Smooth muscle cell (in vitro differentiated cells): ENCODE results near the gene PLAAT5. TPM values are rescaled to one million over a fixed set of nuclear protein-coding genes. Genes with fewer than 3 reads are reported as not detected.

Experiments
- DNase-seq: peaks from one replicate; lab custom pipeline; 2025; ENCODE audit not compliant: unreplicated experiment; lab: John Stamatoyannopoulos, UW
- H2AFZ ChIP-seq: fragments of 200-600 bp; sonication (generic); 2 replicates; pipeline ENCODE4 v1.6.0; 2016; ENCODE audit warnings: antibody characterized with exemption, low read depth, mild to moderate bottlenecking
- H3F3A ChIP-seq: fragments of 200-600 bp; sonication (generic); 2 replicates; pipeline ENCODE4 v1.6.0; 2017; ENCODE audit warnings: antibody characterized with exemption, low read depth
- H3K27ac ChIP-seq: fragments of 200-600 bp; sonication (generic); 2 replicates; pipeline ENCODE4 v1.5.1; 2016; ENCODE audit warnings: low read depth, mild to moderate bottlenecking
- H3K27me3 ChIP-seq: fragments of 200-600 bp; sonication (generic); 2 replicates; pipeline ENCODE4 v1.6.1; 2016; ENCODE audit warnings: low read depth, mild to moderate bottlenecking
- H3K36me3 ChIP-seq: fragments of 200-600 bp; sonication (generic); 2 replicates; pipeline ENCODE4 v1.5.1; 2016; ENCODE audit warnings: low read depth
- H3K4me1 ChIP-seq: fragments of 200-600 bp; sonication (generic); 2 replicates; pipeline ENCODE4 v1.5.1; 2016; ENCODE audit warnings: low read depth
- H3K4me2 ChIP-seq: fragments of 200-600 bp; sonication (generic); 2 replicates; pipeline ENCODE4 v1.6.0; 2016; ENCODE audit warnings: mild to moderate bottlenecking
- H3K4me3 ChIP-seq: fragments of 200-600 bp; sonication (generic); 2 replicates; pipeline ENCODE4 v1.5.1; 2016; ENCODE audit warnings: mild to moderate bottlenecking
- H3K79me2 ChIP-seq: fragments of 200-600 bp; sonication (generic); 2 replicates; pipeline ENCODE4 v1.6.0; 2016; ENCODE audit warnings: low read depth, mild to moderate bottlenecking
- H3K9ac ChIP-seq: fragments of 200-600 bp; sonication (generic); 2 replicates; pipeline ENCODE4 v1.6.0; 2016; ENCODE audit warnings: low read depth
- H3K9me3 ChIP-seq: fragments of 200-600 bp; sonication (generic); replicated peaks from 2 replicates; pipeline ENCODE4 v1.5.1; 2016; ENCODE audit warnings: low read depth
- H4K20me1 ChIP-seq: fragments of 200-600 bp; sonication (generic); 2 replicates; pipeline ENCODE4 v1.6.0; 2016; ENCODE audit warnings: low read depth
- WGBS: methylation state at CpG from one replicate; pipeline ENCODE4 v1.1.7; 2016; ENCODE audit warnings: low lambda C conversion rate; 5-methylcytosine and 5-hydroxymethylcytosine counted together
- polyA plus RNA-seq: library from polyadenylated mRNA; unstranded; fragments of >200 nt; fragmentation: Nextera tagmentation; extraction: Ambion mirVana; gene quantifications from 2 replicates; pipeline ENCODE4 v1.2.1, GENCODE V29; 2016
- total RNA-seq: library from RNA; depleted of rRNA; stranded (reverse); fragments of >200 nt; gene quantifications from 2 replicates; pipeline ENCODE4 v1.2.3, GENCODE V29; 2014
- TF ChIP-seq, protein P1 (sequence below): fragments of 200-600 bp; sonication (generic); IDR thresholded peaks from 2 replicates; pipeline ENCODE4 v1.5.1; 2017; ENCODE audit warnings: borderline replicate concordance, mild to moderate bottlenecking, antibody characterized with exemption; ENCODE audit not compliant: insufficient read depth, poor library complexity, severe bottlenecking

Gene PLAAT5
- total and polyA plus RNA-seq, 2 experiments from 2014 or later, result 0.04 TPM; not detected in 1

DNA sequence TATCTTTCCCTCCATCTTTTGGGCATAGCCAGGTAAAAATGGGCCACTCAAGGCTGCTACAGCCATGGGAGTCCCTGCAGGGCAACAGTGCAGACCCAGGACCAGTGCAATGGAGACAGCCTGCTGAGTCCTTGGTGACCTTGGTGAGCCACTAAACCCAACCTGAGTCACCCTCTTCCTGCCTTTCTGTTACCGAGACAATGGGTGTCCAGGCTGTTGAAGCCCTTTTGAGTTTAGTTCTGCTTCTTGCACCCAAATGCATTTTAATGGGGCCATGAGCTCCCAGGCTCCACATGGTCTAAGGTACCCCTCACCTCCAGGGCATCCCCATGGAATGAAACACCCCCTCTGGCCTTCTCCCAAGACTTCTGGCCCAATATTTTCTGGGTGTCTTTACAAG is 44.8 kb upstream of the PLAAT5 start:
- Histone ChIP-seq H3K79me2 (no peaks in the 10 kb centered on the region), H3K9me3 (no peaks in the 10 kb centered on the region), H3K4me3 (no peak overlapping the region), H3K4me2 (no peak overlapping the region), H3K9ac (no peak overlapping the region), H3K27ac (no peak overlapping the region), H3K27me3 (no peaks in the 10 kb centered on the region), H3K36me3 (no peaks in the 10 kb centered on the region), H2AFZ (no peak overlapping the region), H3K4me1 (peaks cover 8% of the 10 kb centered on the region), H3F3A (no peaks in the 10 kb centered on the region), H4K20me1 (no peaks in the 10 kb centered on the region)
- DNase-seq, result no peak
- 95% methylated on average over 1 of the region's 1 CpG for WGBS
- TF ChIP-seq, protein P1, sequence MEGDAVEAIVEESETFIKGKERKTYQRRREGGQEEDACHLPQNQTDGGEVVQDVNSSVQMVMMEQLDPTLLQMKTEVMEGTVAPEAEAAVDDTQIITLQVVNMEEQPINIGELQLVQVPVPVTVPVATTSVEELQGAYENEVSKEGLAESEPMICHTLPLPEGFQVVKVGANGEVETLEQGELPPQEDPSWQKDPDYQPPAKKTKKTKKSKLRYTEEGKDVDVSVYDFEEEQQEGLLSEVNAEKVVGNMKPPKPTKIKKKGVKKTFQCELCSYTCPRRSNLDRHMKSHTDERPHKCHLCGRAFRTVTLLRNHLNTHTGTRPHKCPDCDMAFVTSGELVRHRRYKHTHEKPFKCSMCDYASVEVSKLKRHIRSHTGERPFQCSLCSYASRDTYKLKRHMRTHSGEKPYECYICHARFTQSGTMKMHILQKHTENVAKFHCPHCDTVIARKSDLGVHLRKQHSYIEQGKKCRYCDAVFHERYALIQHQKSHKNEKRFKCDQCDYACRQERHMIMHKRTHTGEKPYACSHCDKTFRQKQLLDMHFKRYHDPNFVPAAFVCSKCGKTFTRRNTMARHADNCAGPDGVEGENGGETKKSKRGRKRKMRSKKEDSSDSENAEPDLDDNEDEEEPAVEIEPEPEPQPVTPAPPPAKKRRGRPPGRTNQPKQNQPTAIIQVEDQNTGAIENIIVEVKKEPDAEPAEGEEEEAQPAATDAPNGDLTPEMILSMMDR, result no peak

DNA sequence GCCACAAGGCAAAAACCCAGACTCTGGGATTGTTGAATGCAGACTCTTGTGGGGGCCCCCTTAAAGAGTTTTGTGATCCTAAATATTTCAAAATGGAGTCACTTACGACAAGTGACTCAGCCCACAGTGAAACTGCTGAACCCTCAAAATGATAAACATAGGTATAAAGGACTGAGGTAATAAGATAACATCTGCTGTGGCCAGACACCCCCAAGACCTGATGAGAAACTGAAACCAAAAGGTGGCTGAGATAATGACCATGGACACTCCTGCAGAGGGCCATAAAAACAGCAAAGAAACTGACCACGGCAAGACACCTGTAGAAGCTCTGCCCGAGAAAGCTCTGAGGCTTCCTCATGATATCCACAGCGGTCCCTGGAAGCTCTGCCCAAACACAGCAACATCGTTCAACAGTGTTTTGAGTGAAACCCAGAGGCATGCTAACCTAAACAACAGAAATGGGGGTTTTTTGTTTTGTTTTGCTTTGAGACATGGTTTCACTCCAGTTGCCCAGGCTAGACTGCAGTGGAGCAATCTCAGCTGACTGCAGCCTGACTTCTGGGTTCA is 44.0 kb upstream of the PLAAT5 start:
- no peak overlapping the region for H3K4me2 ChIP-seq
- no peaks in the 10 kb centered on the region for H3K79me2 ChIP-seq
- H3K4me1 ChIP-seq, result peaks cover 11% of the 10 kb centered on the region
- TF ChIP-seq, protein P1, result no peak
- no peak overlapping the region for H2AFZ ChIP-seq
- no peak overlapping the region for H3K27ac ChIP-seq
- DNase-seq, result no peak
- peaks cover under 1% of the 10 kb centered on the region for H3K27me3 ChIP-seq
- H3K9me3 ChIP-seq, result no peaks in the 10 kb centered on the region
- WGBS, result 88% methylated on average over 5 of the region's 5 CpGs
- no peak overlapping the region for H3K4me3 ChIP-seq
- H3F3A ChIP-seq, result no peaks in the 10 kb centered on the region
- no peaks in the 10 kb centered on the region for H4K20me1 ChIP-seq
- no peaks in the 10 kb centered on the region for H3K36me3 ChIP-seq
- no peak overlapping the region for H3K9ac ChIP-seq

DNA sequence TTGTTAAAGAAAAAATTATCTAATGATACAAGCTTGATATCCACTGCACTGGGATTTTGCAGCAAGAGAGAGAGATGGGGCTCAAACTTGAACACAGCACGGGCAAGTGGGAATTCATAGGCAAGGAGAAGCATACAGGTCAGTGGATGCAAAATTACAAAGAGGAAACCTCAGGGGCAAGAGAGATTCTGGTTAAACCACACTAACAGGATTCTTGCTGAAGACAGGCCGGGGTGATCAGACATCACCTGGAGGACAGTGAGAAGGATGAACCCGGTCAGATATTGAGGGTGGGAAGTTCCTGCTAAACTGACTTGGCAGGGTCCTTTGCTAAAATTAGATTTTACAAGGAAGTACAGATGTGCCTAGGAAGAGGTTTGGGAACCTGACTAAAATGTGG is 43.1 kb upstream of the PLAAT5 start:
- 80% methylated on average over 3 of the region's 3 CpGs for WGBS
- no peak overlapping the region for H3K4me3 ChIP-seq
- H3K9me3 ChIP-seq, result no peaks in the 10 kb centered on the region
- no peak overlapping the region for H3K27ac ChIP-seq
- no peaks in the 10 kb centered on the region for H3F3A ChIP-seq
- H3K36me3 ChIP-seq, result no peaks in the 10 kb centered on the region
- peaks cover 14% of the 10 kb centered on the region for H3K4me1 ChIP-seq
- peaks cover 8% of the 10 kb centered on the region for H3K27me3 ChIP-seq
- DNase-seq, result no peak
- TF ChIP-seq, protein P1, result no peak
- H3K9ac ChIP-seq, result no peak overlapping the region
- H3K79me2 ChIP-seq, result no peaks in the 10 kb centered on the region
- no peak overlapping the region for H3K4me2 ChIP-seq
- H4K20me1 ChIP-seq, result no peaks in the 10 kb centered on the region
- H2AFZ ChIP-seq, result no peak overlapping the region

DNA sequence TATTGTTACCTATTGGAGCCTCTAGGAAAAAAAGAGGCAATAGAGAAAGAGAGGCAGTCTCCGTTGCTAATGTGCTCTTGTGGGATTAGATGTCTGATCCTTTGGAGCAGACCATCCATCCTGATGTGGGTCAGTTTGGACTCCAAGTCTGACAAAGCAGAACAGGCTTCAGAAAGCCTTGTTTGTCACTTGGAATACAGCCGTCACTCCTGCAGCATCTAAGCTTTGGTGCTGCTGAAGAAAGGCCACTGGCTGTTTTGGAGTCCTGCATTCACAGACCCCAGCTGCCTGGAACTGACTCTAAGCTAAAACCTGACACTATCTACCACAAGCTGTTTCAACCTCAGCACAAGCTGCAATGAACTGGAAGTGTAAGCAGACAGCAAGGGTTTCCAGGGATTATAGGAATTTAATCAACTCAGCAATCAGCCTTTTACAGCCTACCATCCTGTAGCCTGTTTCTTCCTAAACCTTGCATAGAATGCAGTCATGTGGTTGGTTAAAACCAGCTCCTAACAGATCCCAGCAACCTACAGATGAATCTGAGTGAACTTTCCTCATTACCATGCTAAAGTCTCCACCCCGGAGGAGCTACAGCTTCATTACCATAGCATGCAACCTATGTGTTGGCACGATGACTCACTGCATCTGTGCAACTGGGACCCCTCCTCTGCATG is 42.0 kb upstream of the PLAAT5 start:
- H3K79me2 ChIP-seq, result no peaks in the 10 kb centered on the region
- TF ChIP-seq, protein P1, result no peak
- no peaks in the 10 kb centered on the region for H4K20me1 ChIP-seq
- WGBS, result 33% methylated on average over 4 of the region's 4 CpGs
- no peaks in the 10 kb centered on the region for H3F3A ChIP-seq
- no peak overlapping the region for H3K4me2 ChIP-seq
- H3K27ac ChIP-seq, result no peak overlapping the region
- H3K27me3 ChIP-seq, result peaks cover 14% of the 10 kb centered on the region
- no peak overlapping the region for H3K4me3 ChIP-seq
- no peak overlapping the region for H2AFZ ChIP-seq
- no peaks in the 10 kb centered on the region for H3K9me3 ChIP-seq
- no peaks in the 10 kb centered on the region for H3K36me3 ChIP-seq
- no peak overlapping the region for H3K9ac ChIP-seq
- H3K4me1 ChIP-seq, result peaks cover 20% of the 10 kb centered on the region
- DNase-seq, result no peak
